NCI-H2029 treated with DMSO at 0.1 percent for 48 hours (cell line): Measurements from ENCODE around the gene LDLRAD4.

Source experiments
- DNase-seq: peaks from one replicate; lab custom pipeline; 2025; lab: John Stamatoyannopoulos, UW

Gene LDLRAD4

GRCh38 chr18:13229001-13229671, 10.6 kb downstream of the LDLRAD4 start:
- no peak for DNase-seq

GRCh38 chr18:13231151-13231550, 12.6 kb downstream of the LDLRAD4 start:
- no peak for DNase-seq

- no peak for DNase-seq
These were observed 13.7 kb downstream of the LDLRAD4 start for GRCh38 chr18:13232086-13232917.

GRCh38 chr18:13232971-13233786, 14.6 kb downstream of the LDLRAD4 start:
- no peak for DNase-seq

GRCh38 chr18:13233787-13234783, 15.5 kb downstream of the LDLRAD4 start:
- DNase-seq: no peak

- no peak for DNase-seq
These were observed 16.9 kb downstream of the LDLRAD4 start for GRCh38 chr18:13235421-13235831.

- DNase-seq: no peak
These were observed 17.4 kb downstream of the LDLRAD4 start for GRCh38 chr18:13235981-13236380.

GRCh38 chr18:13236411-13236810, 17.9 kb downstream of the LDLRAD4 start:
- DNase-seq: no peak

GRCh38 chr18:13237073-13237472, 18.5 kb downstream of the LDLRAD4 start:
- no peak for DNase-seq

- DNase-seq: no peak
These were observed 19.1 kb downstream of the LDLRAD4 start for GRCh38 chr18:13237641-13238040.

GRCh38 chr18:13239171-13239956, 20.8 kb downstream of the LDLRAD4 start:
- no peak for DNase-seq

GRCh38 chr18:13240060-13240725, 21.6 kb downstream of the LDLRAD4 start:
- DNase-seq: no peak

GRCh38 chr18:13241083-13241892, 22.7 kb downstream of the LDLRAD4 start:
- DNase-seq: no peak

GRCh38 chr18:13241893-13242175, 23.3 kb downstream of the LDLRAD4 start:
- DNase-seq: no peak

- DNase-seq: no peak
These were observed 24.2 kb downstream of the LDLRAD4 start for GRCh38 chr18:13242797-13243196.

- DNase-seq: no peak
These were observed 24.8 kb downstream of the LDLRAD4 start for GRCh38 chr18:13243363-13243762.

GRCh38 chr18:13244135-13244534, 25.6 kb downstream of the LDLRAD4 start:
- DNase-seq: no peak

GRCh38 chr18:13245481-13246000, 27.0 kb downstream of the LDLRAD4 start:
- DNase-seq: peak; percentile 40

- no peak for DNase-seq
These were observed 27.6 kb downstream of the LDLRAD4 start for GRCh38 chr18:13246121-13246520.
